ENCODE measurements around the gene DEPDC7. TPM values are rescaled to one million over a fixed set of nuclear protein-coding genes. Genes with fewer than 3 reads are reported as not detected.

Gene DEPDC7
- total and polyA plus RNA-seq, 4 donors = 7.1 to 64.8 (median 41.5) TPM

DNA sequence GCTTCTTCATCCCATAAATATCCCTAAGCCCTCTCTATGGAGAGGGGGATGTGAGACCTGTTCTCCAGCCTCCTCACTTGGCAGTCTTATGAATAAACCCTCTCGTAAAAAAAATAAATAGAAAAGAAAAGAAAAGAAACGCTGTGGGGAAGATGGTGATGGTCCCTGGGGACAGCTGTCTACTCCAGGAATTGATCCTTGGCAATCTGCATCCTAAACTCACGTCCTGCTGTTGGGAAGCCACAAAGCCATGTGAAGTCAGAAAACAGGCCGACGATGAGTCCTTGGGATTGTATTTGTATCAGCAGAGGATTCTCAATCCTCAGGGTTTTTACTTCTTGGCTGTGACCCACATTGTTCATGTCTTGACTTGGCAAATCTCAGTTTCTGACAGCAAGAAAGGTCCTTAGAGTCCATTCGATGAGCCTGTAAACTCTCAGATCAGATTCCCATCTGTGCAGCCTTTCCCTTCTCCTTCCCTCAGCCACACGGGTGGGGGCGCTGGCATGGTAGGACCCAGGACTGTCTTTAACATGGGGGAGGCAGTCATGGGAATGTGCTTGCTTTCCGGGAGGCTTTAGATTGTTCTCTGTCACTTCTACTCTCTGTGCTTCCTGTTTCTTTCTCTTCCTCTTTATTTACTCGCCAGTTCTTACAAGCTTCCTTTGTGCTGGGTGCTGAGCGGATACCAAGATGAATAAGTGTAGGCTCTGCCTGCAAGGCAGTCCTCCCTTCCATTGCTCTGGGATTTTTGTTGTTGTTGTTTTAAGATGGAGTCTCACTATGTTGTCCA, 48.6 kb downstream of the DEPDC7 start:
- no peaks in the 10 kb centered on the region for H3K9me3 ChIP-seq (ENCODE audit: control insufficient read depth in 4 of 4, low read length in 3 of 4)
- H3K4me3 ChIP-seq (ENCODE audit: low read depth in 1 of 3, low read length in 3 of 3) = no peak overlapping the region
- H3K4me1 ChIP-seq (ENCODE audit: control insufficient read depth in 4 of 4, insufficient read depth in 4 of 4, low read length in 3 of 4) = peaks cover 7 to 26% (median 15%) of the 10 kb centered on the region in 4 donors
- peaks cover 2 to 9% (median 4%) of the 10 kb centered on the region in 4 donors for H3K36me3 ChIP-seq (ENCODE audit: control insufficient read depth in 4 of 4, insufficient read depth in 3 of 4, low read depth in 1 of 4, low read length in 3 of 4)
- H3K27me3 ChIP-seq (ENCODE audit: control insufficient read depth in 4 of 4, insufficient read depth in 4 of 4, low read length in 3 of 4) = no peaks in the 10 kb centered on the region
- no peak for TF ChIP-seq FOXA2 (IDR thresholded peaks at IDR 0.05)
- TF ChIP-seq RAD21 (IDR thresholded peaks at IDR 0.05) = no peak
- TF ChIP-seq HNF4G (IDR thresholded peaks at IDR 0.05) = no peak
- TF ChIP-seq, protein P1, sequence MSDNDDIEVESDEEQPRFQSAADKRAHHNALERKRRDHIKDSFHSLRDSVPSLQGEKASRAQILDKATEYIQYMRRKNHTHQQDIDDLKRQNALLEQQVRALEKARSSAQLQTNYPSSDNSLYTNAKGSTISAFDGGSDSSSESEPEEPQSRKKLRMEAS (IDR thresholded peaks at IDR 0.05) = no peak
- no peak for TF ChIP-seq RXRA (IDR thresholded peaks at IDR 0.05)
- no peak for TF ChIP-seq EGR1 (IDR thresholded peaks at IDR 0.05; ENCODE audit: low read depth in 2 of 2)
- TF ChIP-seq, protein P2, sequence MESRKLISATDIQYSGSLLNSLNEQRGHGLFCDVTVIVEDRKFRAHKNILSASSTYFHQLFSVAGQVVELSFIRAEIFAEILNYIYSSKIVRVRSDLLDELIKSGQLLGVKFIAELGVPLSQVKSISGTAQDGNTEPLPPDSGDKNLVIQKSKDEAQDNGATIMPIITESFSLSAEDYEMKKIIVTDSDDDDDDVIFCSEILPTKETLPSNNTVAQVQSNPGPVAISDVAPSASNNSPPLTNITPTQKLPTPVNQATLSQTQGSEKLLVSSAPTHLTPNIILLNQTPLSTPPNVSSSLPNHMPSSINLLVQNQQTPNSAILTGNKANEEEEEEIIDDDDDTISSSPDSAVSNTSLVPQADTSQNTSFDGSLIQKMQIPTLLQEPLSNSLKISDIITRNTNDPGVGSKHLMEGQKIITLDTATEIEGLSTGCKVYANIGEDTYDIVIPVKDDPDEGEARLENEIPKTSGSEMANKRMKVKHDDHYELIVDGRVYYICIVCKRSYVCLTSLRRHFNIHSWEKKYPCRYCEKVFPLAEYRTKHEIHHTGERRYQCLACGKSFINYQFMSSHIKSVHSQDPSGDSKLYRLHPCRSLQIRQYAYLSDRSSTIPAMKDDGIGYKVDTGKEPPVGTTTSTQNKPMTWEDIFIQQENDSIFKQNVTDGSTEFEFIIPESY (IDR thresholded peaks at IDR 0.05) = no peak
- no peak for TF ChIP-seq GABPA (IDR thresholded peaks at IDR 0.05 in 1 of 2, conservative IDR thresholded peaks at IDR 0.05 in 1 of 2)
- no peak for TF ChIP-seq NR2F2 (IDR thresholded peaks at IDR 0.05)
- TF ChIP-seq SP1 (IDR thresholded peaks at IDR 0.05) = no peak
- TF ChIP-seq FOXA1 (IDR thresholded peaks at IDR 0.05) = no peak
- TF ChIP-seq TAF1 (conservative IDR thresholded peaks at IDR 0.05) = no peak
- no peak for TF ChIP-seq CTCF (IDR thresholded peaks at IDR 0.05; ENCODE audit: low read depth, low read length, missing input control)
- TF ChIP-seq JUND (IDR thresholded peaks at IDR 0.05) = no peak
- H3K9ac ChIP-seq (ENCODE audit: low read depth in 1 of 2, low read length in 2 of 2) = no peak overlapping the region
- no peak for DNase-seq (ENCODE audit: low spot score)
- no peak overlapping the region for H3K27ac ChIP-seq (ENCODE audit: low read depth in 1 of 2, low read length in 2 of 2)
- WGBS = 72% methylated on average over 11 of the region's 11 CpGs

- TF ChIP-seq SP1 (IDR thresholded peaks at IDR 0.05) (no peak), NR2F2 (IDR thresholded peaks at IDR 0.05) (no peak), REST (IDR thresholded peaks at IDR 0.05) (no peak), ATF3 (IDR thresholded peaks at IDR 0.05) (no peak), HNF4A (conservative IDR thresholded peaks at IDR 0.05) (no peak)
- Histone ChIP-seq H3K4me3 (ENCODE audit: low read depth in 1 of 3, low read length in 3 of 3) (no peak overlapping the region), H3K27me3 (ENCODE audit: control insufficient read depth in 4 of 4, insufficient read depth in 4 of 4, low read length in 3 of 4) (no peaks in the 10 kb centered on the region), H3K9me3 (ENCODE audit: control insufficient read depth in 4 of 4, low read length in 3 of 4) (no peaks in the 10 kb centered on the region), H3K36me3 (ENCODE audit: control insufficient read depth in 4 of 4, insufficient read depth in 3 of 4, low read depth in 1 of 4, low read length in 3 of 4) (peaks cover 3 to 13% (median 6%) of the 10 kb centered on the region in 4 donors), H3K9ac (ENCODE audit: low read depth in 1 of 2, low read length in 2 of 2) (no peak overlapping the region), H3K4me1 (ENCODE audit: control insufficient read depth in 4 of 4, insufficient read depth in 4 of 4, low read length in 3 of 4) (peaks cover 7 to 26% (median 15%) of the 10 kb centered on the region in 4 donors), H3K27ac (ENCODE audit: low read depth in 1 of 2, low read length in 2 of 2) (no peak overlapping the region)
- DNase-seq (ENCODE audit: low spot score) = no peak
- 93% methylated on average over 5 of the region's 5 CpGs for WGBS
These were observed 49.2 kb downstream of the DEPDC7 start for GRCh38 chr11:33064866-33065265.

Measured in liver (tissue), 9 donors.